NCI-H2029 (cell line): ENCODE data around the gene SSX2IP.
"Not testable (repeated sequence)": the region's sequence is repeated elsewhere in the genome, so short reads cannot be mapped to it uniquely, and the experiment has no call there.

Experiments
- DNase-seq: peaks from one replicate; lab custom pipeline; 2025; lab: John Stamatoyannopoulos, UW

Gene SSX2IP

GRCh38 chr1:84690397-84691121, at the start of gene SSX2IP:
TSS of gene SSX2IP (minus strand) at chr1:84690461. CDS start at chr1:84671219, 19,242 bp downstream.
- DNase-seq, result peak; percentile 98

- DNase-seq, result no peak
These were observed 48.0 kb upstream of the SSX2IP start for GRCh38 chr1:84738237-84738636.

- DNase-seq, result no peak
These were observed 47.3 kb upstream of the SSX2IP start for GRCh38 chr1:84737590-84737989.

- no peak for DNase-seq
These were observed 46.7 kb upstream of the SSX2IP start for GRCh38 chr1:84736944-84737343.

GRCh38 chr1:84736445-84736844, 46.2 kb upstream of the SSX2IP start:
- no peak for DNase-seq

GRCh38 chr1:84735483-84735882, 45.2 kb upstream of the SSX2IP start:
- DNase-seq, result no peak

- no peak for DNase-seq
These were observed 42.3 kb upstream of the SSX2IP start for GRCh38 chr1:84732520-84732919.

- DNase-seq, result no peak
These were observed 41.3 kb upstream of the SSX2IP start for GRCh38 chr1:84731519-84731918.

GRCh38 chr1:84727711-84728110, 37.5 kb upstream of the SSX2IP start:
- DNase-seq, result peak; percentile 70

GRCh38 chr1:84726593-84727499, 36.6 kb upstream of the SSX2IP start:
- DNase-seq, result no peak

- no peak for DNase-seq
These were observed 34.0 kb upstream of the SSX2IP start for GRCh38 chr1:84724128-84724860.

GRCh38 chr1:84722794-84723193, 32.5 kb upstream of the SSX2IP start:
- DNase-seq, result no peak

GRCh38 chr1:84721872-84722271, 31.6 kb upstream of the SSX2IP start:
- DNase-seq, result not testable (repeated sequence)

GRCh38 chr1:84721152-84721551, 30.9 kb upstream of the SSX2IP start:
- no peak for DNase-seq

GRCh38 chr1:84720221-84720780, 30.0 kb upstream of the SSX2IP start:
- no peak for DNase-seq

GRCh38 chr1:84719543-84720217, 29.4 kb upstream of the SSX2IP start:
- DNase-seq, result no peak

- DNase-seq, result no peak
These were observed 25.2 kb upstream of the SSX2IP start for GRCh38 chr1:84715342-84716019.

- DNase-seq, result no peak
These were observed 22.1 kb upstream of the SSX2IP start for GRCh38 chr1:84712276-84712874.

- DNase-seq, result no peak
These were observed 21.6 kb upstream of the SSX2IP start for GRCh38 chr1:84711869-84712268.

- no peak for DNase-seq
These were observed 20.9 kb upstream of the SSX2IP start for GRCh38 chr1:84711121-84711520.

- DNase-seq, result no peak
These were observed 18.9 kb upstream of the SSX2IP start for GRCh38 chr1:84709131-84709530.
